Right lobe of liver (tissue), 4 donors: ENCODE data around the gene TDRD7.

Experiments used
- POLR2A ChIP-seq: fragments of 450-650 bp; IDR thresholded peaks from one replicate; pipeline ENCODE4 v1.6.1; 2017; ENCODE audit warnings: antibody characterized with exemption, mild to moderate bottlenecking
- TF ChIP-seq, protein P1 (sequence below), 4 donors: fragments of 200-600 bp in 3 of 4; fragments of 450-650 bp in 1 of 4; IDR thresholded peaks; one replicate each; pipeline versions ENCODE4 v1.5.1 to v1.8.0; 2016 to 2022; ENCODE audit warnings: antibody characterized with exemption in 4 of 4, mild to moderate bottlenecking in 2 of 4
- donor health status: DM: no; HTN: no; CAD: no.
- donor health status: DM: no; HTN: no; CAD: no.
- donor health status: DM: no; HTN: yes; CAD: no.

DNA sequence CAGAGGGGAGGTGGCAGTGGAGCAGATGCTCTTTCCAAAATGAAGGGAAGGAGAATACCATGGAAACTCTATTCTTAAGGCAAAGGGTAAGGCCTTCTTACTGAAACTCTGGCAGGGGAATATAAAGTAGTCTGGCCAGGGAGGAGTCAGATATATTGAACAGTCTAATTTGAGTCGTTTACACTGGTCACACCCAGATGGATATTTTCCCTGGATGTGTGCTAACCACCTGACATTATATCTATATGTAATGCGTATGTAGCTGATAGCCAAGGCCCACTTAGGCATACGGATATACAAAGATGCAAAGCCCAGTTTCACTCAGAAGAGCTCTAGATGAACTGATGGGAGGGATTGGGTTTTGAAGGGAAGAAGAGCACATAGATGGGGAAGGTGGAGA is 7.0 kb downstream of the TDRD7 start:
- TF ChIP-seq POLR2A, result no peak
- TF ChIP-seq, protein P1, sequence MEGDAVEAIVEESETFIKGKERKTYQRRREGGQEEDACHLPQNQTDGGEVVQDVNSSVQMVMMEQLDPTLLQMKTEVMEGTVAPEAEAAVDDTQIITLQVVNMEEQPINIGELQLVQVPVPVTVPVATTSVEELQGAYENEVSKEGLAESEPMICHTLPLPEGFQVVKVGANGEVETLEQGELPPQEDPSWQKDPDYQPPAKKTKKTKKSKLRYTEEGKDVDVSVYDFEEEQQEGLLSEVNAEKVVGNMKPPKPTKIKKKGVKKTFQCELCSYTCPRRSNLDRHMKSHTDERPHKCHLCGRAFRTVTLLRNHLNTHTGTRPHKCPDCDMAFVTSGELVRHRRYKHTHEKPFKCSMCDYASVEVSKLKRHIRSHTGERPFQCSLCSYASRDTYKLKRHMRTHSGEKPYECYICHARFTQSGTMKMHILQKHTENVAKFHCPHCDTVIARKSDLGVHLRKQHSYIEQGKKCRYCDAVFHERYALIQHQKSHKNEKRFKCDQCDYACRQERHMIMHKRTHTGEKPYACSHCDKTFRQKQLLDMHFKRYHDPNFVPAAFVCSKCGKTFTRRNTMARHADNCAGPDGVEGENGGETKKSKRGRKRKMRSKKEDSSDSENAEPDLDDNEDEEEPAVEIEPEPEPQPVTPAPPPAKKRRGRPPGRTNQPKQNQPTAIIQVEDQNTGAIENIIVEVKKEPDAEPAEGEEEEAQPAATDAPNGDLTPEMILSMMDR (IDR thresholded peaks at IDR 0.05), result no peak
